HuH-7 (cell line): ENCODE measurements around the gene SLC28A1.
A peak's percentile ranks its signal among the peaks of the same experiment; 100 is the strongest.

ENCODE experiments used
- DNase-seq: peaks from one replicate; pipeline ENCODE4 v3.0.0; 2011; ENCODE audit warnings: low spot score

Gene SLC28A1

DNA sequence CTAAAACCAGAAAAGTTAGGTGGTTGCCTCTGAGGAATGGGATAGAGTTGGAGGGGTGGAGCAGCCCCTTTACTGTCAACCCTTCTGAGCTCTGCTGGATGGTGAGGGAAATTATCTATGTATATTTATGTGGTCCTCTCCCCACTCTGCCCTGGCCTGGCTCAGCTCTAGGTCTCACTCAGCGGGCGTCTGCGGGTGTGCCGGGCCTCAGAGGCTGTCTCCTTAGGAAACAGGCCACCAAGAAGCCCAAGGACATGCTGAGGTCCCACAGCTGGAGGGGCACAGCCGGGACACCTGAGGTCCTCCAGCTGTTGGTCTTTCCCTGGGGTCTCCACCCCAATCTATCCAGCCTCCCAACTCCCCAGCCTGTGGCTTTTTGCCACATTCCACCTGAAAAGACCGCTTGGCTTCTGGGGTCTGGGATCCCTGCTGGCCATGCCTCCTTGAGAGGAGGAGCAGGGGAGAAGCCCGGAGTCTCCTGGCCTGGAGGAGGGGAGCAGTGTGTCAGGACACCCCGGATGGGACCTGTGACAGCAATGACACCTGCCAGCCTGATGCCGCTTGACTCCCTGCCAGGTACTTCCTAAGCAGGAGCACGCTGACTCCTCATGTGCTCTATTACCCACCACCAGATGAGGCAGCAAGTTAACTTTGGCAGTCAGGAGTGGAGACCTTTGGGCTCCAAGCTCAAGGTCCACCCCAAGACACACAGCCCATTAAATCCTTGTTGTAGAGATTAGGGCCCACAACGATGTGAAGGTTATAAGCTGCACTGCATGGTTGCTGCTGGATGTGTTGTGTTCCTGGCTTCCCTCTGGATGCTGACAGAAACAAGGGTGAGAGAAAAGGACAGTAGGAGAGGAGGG is at the start of gene SLC28A1:
Gene SLC28A1 (plus strand): TSS at position 747 of the 866 bp plus-strand sequence. CDS start 3,099 bp downstream, outside the sequence.
- peak; percentile 59 for DNase-seq

- no peak for DNase-seq
Observed at GRCh38 chr15:84834969-84835368, 49.5 kb upstream of the SLC28A1 start.

GRCh38 chr15:84835661-84836337 is 48.7 kb upstream of the SLC28A1 start:
- no peak for DNase-seq

GRCh38 chr15:84836844-84837243 is 47.6 kb upstream of the SLC28A1 start:
- DNase-seq, result no peak

DNA sequence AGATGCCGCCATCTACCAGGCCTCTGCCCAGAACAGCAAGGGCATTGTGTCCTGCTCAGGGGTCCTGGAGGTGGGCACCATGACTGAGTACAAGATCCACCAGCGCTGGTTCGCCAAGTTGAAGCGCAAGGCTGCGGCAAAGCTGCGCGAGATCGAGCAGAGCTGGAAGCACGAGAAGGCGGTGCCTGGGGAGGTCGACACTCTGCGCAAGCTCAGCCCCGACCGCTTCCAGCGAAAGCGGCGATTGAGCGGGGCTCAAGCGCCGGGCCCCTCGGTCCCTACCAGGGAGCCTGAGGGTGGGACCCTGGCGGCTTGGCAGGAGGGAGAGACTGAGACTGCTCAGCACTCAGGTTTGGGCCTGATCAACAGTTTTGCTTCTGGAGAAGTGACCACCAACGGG is 44.7 kb upstream of the SLC28A1 start:
- no peak for DNase-seq

GRCh38 chr15:84840255-84840654 is 44.2 kb upstream of the SLC28A1 start:
- DNase-seq, result no peak

- no peak for DNase-seq
Observed at GRCh38 chr15:84840741-84841429, 43.6 kb upstream of the SLC28A1 start.

DNA sequence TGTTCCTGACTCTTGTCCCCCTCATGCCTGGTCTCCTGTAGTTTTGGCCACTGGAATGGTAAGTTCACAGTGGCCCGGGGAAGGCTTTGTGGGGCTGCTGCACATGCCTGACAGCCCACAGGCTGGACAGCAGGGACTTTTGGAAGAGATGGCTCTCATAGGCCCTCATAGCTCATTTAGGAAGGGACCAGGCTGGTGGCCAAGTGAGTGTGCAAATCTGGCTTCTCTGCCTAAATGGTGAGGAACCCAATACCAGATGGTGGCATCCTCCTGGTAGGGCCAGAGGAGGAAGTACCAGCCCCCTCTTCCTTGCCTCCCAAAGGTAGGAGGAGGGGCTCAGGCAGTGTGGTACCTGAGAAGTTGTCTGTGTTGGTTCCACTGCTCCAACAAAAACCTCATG is 41.7 kb upstream of the SLC28A1 start:
- no peak for DNase-seq

DNA sequence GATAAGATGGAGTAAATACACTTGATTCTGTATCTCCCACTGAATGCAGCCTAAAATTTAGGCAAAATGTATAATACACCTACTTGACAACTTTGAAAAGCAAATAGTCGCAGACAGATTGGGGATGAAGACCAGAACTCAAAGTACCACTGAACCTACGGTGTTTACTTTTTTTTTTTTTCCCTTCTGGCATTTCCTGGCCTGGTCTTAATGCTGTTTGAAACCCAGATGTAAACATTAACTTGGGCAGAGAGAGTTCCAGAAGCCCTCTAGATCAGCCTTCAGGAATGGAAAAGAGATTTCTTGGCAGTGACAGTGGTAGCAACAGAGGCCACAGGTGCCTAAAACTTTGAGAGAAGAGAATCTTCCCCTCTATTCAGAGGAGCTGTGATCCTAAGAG is 39.5 kb upstream of the SLC28A1 start:
- DNase-seq, result peak; percentile 42

DNA sequence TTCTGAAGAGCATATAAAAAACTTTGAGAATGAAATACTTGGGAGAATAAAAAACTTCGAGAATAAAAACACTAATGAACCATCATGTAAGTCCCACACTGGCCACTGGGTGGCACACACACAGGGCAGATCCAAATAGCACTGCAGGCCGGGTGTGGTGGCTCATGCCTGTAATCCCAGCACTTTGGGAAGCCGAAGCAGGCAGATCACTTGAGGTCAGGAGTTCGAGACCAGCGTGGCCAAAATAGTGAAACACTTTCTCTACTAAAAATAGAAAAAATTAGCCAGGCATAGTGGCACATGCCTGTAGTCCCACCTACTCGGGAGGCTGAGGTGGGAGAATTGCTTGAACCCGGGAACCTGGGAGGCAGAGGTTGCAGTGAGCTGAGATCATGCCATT is 38.8 kb upstream of the SLC28A1 start:
- peak; percentile 62 for DNase-seq

- DNase-seq, result no peak
Observed at GRCh38 chr15:84846269-84846668, 38.2 kb upstream of the SLC28A1 start.

DNA sequence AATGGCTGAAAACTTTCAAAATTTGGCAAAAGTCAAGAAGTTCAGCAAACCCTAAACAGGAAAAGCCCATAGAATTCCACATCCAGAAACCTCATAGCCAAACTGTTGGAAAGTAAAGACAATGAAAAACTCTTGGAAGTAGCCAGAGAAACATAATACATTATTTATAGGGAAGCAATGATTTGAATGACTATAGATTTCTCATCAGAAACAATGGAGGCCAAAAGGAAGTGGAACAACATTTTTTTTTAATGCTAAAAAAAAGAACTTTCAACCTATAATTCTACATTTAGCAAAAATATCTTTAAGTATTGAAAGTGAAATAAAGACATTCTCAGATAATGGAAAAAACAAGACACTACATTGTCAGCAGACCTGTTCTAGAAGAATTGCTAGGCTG is 37.1 kb upstream of the SLC28A1 start:
- no peak for DNase-seq

DNA sequence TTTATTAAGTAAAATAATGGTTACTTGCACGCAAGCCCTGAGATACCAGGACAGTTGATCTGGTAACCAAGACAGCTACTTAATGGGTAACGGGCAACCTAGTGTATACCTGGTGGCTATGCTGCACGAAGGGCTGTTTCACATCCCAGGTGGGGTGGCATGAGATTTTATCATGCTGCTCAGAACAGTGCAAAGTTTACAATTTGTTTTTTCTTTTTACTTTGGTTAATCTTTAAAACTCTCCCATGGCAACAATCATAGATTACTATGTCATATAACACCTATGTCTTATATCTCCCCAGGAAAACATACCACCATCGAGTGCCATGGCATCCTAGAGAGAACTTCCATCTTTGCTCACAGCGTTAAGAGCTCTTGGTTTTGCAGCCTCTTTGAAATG is 32.2 kb upstream of the SLC28A1 start:
- no peak for DNase-seq

GRCh38 chr15:84855136-84855535 is 29.3 kb upstream of the SLC28A1 start:
- no peak for DNase-seq

GRCh38 chr15:84855765-84856164 is 28.7 kb upstream of the SLC28A1 start:
- DNase-seq, result no peak

GRCh38 chr15:84856731-84857417 is 27.6 kb upstream of the SLC28A1 start:
- DNase-seq, result no peak

DNA sequence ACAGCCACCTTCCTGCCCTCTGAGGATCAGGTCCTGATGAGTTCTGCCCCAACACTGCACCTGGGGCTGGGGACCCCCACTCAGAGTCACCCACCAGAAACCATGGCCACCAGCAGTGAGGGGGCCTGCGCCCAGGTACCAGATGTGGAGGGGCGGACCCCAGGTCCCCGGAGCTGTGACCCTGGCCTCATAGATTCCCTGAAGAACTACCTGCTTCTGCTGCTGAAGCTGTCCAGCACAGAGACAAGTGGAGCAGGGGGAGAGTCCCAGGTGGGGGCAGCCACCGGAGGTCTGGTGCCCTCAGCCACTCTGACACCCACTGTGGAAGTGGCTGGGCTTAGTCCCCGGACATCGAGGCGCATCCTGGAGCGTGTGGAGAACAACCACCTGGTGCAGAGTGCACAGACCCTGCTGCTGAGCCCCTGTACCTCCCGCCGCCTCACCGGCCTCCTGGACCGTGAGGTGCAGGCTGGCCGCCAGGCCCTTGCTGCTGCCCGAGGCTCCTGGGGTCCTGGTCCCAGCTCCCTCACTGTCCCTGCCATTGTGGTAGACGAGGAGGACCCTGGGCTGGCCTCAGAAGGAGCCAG is 27.0 kb upstream of the SLC28A1 start:
- no peak for DNase-seq

DNA sequence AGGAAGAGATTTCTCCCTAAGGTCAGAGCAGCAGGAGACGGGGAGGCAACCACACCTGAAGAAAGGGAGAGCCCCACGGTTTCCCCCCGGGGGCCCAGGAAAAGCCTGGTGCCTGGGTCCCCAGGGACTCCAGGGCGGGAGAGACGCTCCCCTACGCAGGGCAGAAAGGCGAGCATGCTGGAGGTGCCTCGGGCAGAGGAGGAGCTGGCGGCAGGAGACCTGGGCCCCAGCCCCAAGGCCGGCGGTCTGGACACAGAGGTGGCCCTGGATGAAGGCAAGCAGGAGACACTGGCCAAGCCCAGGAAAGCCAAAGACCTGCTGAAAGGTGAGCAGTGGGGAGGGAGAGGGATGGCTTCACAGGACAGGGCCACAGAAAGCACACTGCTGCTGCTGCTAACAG is 26.2 kb upstream of the SLC28A1 start:
- no peak for DNase-seq

GRCh38 chr15:84859144-84859543 is 25.3 kb upstream of the SLC28A1 start:
- no peak for DNase-seq

DNA sequence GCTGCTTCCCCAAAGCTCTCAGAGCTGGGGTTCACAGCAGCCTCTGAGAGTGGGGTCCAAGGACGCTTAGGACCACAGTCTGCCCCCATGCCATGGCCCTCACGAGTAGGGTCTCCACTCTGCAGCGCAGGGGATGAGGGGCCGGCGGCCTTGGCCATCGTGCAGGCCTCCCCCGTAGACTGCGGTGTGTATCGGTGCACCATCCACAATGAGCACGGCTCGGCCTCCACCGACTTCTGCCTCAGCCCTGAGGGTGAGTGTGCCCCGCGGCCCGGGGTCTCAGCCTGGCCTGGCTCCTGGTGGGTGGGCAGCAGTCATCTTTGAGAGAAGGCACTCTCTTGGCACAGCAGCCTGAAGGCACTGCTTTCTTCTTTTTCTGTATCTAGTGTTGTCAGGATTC is 24.8 kb upstream of the SLC28A1 start:
- no peak for DNase-seq

GRCh38 chr15:84861781-84862180 is 22.7 kb upstream of the SLC28A1 start:
- no peak for DNase-seq
